Neural cell (in vitro differentiated cells): ENCODE data around the gene ZBTB12. TPM values are rescaled to one million over a fixed set of nuclear protein-coding genes. Genes with fewer than 3 reads are reported as not detected.

Experiments used
- H2AFZ ChIP-seq: fragments of 200-600, 300-800 bp; sonication (generic), shearing (Covaris generic); 2 replicates; pipeline ENCODE4 v1.6.0; 2014; ENCODE audit warnings: low read depth, mild to moderate bottlenecking, antibody characterized with exemption, low read length, moderate library complexity
- H3F3A ChIP-seq: fragments of 200-600 bp; shearing (Covaris generic); 2 replicates; pipeline ENCODE4 v1.6.1; 2016; ENCODE audit warnings: mild to moderate bottlenecking, moderate library complexity, mixed read lengths, antibody characterized with exemption, low read length; ENCODE audit not compliant: insufficient read depth, poor library complexity, severe bottlenecking
- H3K27ac ChIP-seq: fragments of 200-600, 300-800 bp; sonication (generic), shearing (Covaris generic); 2 replicates; pipeline ENCODE4 v1.5.1; 2014; ENCODE audit warnings: mild to moderate bottlenecking, low read length, moderate library complexity
- H3K27me3 ChIP-seq: fragments of 300-800, 200-600 bp; sonication (generic), shearing (Covaris generic); 2 replicates; pipeline ENCODE4 v1.6.0; 2014; ENCODE audit warnings: mild to moderate bottlenecking, low read depth, low read length, moderate library complexity; ENCODE audit not compliant: insufficient read depth
- H3K36me3 ChIP-seq: fragments of 300-800, 200-600 bp; sonication (generic), shearing (Covaris generic); 2 replicates; pipeline ENCODE4 v1.5.1; 2014; ENCODE audit warnings: mild to moderate bottlenecking, antibody characterized with exemption, low read length, moderate library complexity; ENCODE audit not compliant: insufficient read depth
- H3K4me2 ChIP-seq: fragments of 300-800, 200-600 bp; sonication (generic), shearing (Covaris generic); 2 replicates; pipeline ENCODE4 v1.6.0; 2014; ENCODE audit warnings: mild to moderate bottlenecking, low read length
- H3K4me3 ChIP-seq: fragments of 300-800, 200-600 bp; sonication (generic), shearing (Covaris generic); 2 replicates; pipeline ENCODE4 v1.5.1; 2014; ENCODE audit warnings: mild to moderate bottlenecking, low read length, moderate library complexity
- H3K79me2 ChIP-seq: fragments of 200-600 bp; shearing (Covaris generic); replicated peaks from 2 replicates; pipeline ENCODE4 v1.6.0; 2014; ENCODE audit warnings: mild to moderate bottlenecking, low read length, moderate library complexity; ENCODE audit not compliant: insufficient read depth
- H3K9ac ChIP-seq: fragments of 300-800, 200-600 bp; sonication (generic), shearing (Covaris generic); 2 replicates; pipeline ENCODE4 v1.6.1; 2016; ENCODE audit warnings: mild to moderate bottlenecking, low read length, mixed read lengths
- H3K9me2 ChIP-seq: fragments of 200-600 bp; shearing (Covaris generic); 2 replicates; pipeline ENCODE4 v1.6.1; 2016; ENCODE audit warnings: mild to moderate bottlenecking, low read length, mixed read lengths; ENCODE audit not compliant: insufficient read depth
- H3K9me3 ChIP-seq: fragments of 200-600, 300-800 bp; sonication (generic), shearing (Covaris generic); 2 replicates; pipeline ENCODE4 v1.6.1; 2016; ENCODE audit warnings: mild to moderate bottlenecking, mixed run types, low read length, moderate library complexity, mixed read lengths
- H4K20me1 ChIP-seq: fragments of 200-600 bp; shearing (Covaris generic); 2 replicates; pipeline ENCODE4 v1.6.1; 2016; ENCODE audit warnings: mild to moderate bottlenecking, mixed run types; ENCODE audit not compliant: insufficient read depth
- EP300 ChIP-seq: fragments of 450-650 bp; conservative IDR thresholded peaks from 2 replicates; pipeline ENCODE4 v1.6.1; 2014; ENCODE audit warnings: antibody characterized with exemption, mild to moderate bottlenecking, moderate library complexity; ENCODE audit not compliant: poor library complexity, severe bottlenecking
- EZH2 ChIP-seq: fragments of 200-600, 300-800 bp; shearing (Covaris generic), sonication (generic); IDR thresholded peaks from 2 replicates; pipeline ENCODE4 v1.6.1; 2014; ENCODE audit warnings: antibody characterized with exemption, low read length, borderline replicate concordance, mild to moderate bottlenecking; ENCODE audit not compliant: insufficient read depth, poor library complexity, severe bottlenecking
- MXI1 ChIP-seq: fragments of 450-650 bp; conservative IDR thresholded peaks from 2 replicates; pipeline ENCODE4 v1.6.1; 2014; ENCODE audit warnings: antibody characterized with exemption, mild to moderate bottlenecking; ENCODE audit not compliant: poor library complexity, severe bottlenecking
- POLR2AphosphoS5 ChIP-seq: IDR thresholded peaks from 2 replicates; pipeline ENCODE4 v1.6.1; 2012
- RAD21 ChIP-seq: fragments of 450-650 bp; conservative IDR thresholded peaks from 2 replicates; pipeline ENCODE4 v1.6.1; 2014; ENCODE audit warnings: antibody characterized with exemption, mild to moderate bottlenecking, moderate library complexity
- SMC3 ChIP-seq: fragments of 450-650 bp; conservative IDR thresholded peaks from 2 replicates; pipeline ENCODE4 v1.6.1; 2014; ENCODE audit warnings: antibody characterized with exemption, mild to moderate bottlenecking, moderate library complexity; ENCODE audit not compliant: poor library complexity
- TAF1 ChIP-seq: IDR thresholded peaks from 2 replicates; pipeline ENCODE4 v1.6.1; 2012; ENCODE audit warnings: low read depth
- polyA plus RNA-seq: library from polyadenylated mRNA; depleted of rRNA; stranded (reverse); fragments of >200 nt; gene quantifications from 2 replicates; pipeline ENCODE4 v1.2.3, GENCODE V29; 2014
- TF ChIP-seq, protein P1 (sequence below): IDR thresholded peaks from 2 replicates; pipeline ENCODE4 v1.6.1; 2012; ENCODE audit warnings: borderline replicate concordance
- TF ChIP-seq, protein P2 (sequence below): fragments of 450-650 bp; IDR thresholded peaks from 2 replicates; pipeline ENCODE4 v1.5.1; 2014; ENCODE audit warnings: antibody characterized with exemption, mild to moderate bottlenecking, moderate library complexity; ENCODE audit not compliant: poor library complexity, severe bottlenecking

The ZBTB12 gene
- polyA plus RNA-seq, 1 donor from 2014 or later = 21.4 TPM

DNA sequence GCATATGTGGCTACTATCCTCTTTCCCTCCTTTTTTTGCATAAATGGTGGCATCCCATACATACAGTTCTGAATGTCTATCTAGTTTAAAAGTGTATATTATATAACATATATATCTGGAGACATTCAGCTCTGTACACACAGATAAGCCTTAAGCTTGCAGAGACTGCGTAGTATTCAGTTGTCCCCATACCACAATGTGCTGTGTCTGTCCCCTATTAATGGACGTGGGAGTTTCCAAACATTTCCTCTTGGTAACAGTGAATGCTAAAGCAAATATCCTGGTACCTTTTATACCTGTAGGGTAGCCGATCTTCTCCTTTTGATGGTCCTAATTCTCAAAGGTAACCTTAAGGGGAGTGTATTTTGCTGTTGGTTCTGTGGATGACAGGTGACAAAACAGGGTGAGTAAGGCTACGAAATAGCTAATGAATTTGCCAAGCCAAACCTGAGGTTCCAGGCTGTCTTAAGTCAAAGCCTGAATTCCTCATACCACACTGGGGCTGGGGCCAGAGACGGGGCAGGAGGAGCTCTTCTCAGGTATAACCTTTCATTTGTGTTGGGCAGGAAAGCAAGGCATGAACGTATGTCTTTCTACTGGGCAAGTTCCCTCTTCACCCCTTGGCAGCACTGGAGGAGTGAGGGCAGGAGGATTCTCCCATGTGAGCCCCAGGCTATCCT is 17.9 kb upstream of the ZBTB12 start:
- no peaks in the 10 kb centered on the region for H4K20me1 ChIP-seq
- TF ChIP-seq EP300 (no peak), POLR2AphosphoS5 (no peak), RAD21 (no peak), EZH2 (no peak), MXI1 (no peak), SMC3 (no peak), TAF1 (no peak)
- TF ChIP-seq, protein P1, sequence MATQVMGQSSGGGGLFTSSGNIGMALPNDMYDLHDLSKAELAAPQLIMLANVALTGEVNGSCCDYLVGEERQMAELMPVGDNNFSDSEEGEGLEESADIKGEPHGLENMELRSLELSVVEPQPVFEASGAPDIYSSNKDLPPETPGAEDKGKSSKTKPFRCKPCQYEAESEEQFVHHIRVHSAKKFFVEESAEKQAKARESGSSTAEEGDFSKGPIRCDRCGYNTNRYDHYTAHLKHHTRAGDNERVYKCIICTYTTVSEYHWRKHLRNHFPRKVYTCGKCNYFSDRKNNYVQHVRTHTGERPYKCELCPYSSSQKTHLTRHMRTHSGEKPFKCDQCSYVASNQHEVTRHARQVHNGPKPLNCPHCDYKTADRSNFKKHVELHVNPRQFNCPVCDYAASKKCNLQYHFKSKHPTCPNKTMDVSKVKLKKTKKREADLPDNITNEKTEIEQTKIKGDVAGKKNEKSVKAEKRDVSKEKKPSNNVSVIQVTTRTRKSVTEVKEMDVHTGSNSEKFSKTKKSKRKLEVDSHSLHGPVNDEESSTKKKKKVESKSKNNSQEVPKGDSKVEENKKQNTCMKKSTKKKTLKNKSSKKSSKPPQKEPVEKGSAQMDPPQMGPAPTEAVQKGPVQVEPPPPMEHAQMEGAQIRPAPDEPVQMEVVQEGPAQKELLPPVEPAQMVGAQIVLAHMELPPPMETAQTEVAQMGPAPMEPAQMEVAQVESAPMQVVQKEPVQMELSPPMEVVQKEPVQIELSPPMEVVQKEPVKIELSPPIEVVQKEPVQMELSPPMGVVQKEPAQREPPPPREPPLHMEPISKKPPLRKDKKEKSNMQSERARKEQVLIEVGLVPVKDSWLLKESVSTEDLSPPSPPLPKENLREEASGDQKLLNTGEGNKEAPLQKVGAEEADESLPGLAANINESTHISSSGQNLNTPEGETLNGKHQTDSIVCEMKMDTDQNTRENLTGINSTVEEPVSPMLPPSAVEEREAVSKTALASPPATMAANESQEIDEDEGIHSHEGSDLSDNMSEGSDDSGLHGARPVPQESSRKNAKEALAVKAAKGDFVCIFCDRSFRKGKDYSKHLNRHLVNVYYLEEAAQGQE = no peak
- TF ChIP-seq, protein P2, sequence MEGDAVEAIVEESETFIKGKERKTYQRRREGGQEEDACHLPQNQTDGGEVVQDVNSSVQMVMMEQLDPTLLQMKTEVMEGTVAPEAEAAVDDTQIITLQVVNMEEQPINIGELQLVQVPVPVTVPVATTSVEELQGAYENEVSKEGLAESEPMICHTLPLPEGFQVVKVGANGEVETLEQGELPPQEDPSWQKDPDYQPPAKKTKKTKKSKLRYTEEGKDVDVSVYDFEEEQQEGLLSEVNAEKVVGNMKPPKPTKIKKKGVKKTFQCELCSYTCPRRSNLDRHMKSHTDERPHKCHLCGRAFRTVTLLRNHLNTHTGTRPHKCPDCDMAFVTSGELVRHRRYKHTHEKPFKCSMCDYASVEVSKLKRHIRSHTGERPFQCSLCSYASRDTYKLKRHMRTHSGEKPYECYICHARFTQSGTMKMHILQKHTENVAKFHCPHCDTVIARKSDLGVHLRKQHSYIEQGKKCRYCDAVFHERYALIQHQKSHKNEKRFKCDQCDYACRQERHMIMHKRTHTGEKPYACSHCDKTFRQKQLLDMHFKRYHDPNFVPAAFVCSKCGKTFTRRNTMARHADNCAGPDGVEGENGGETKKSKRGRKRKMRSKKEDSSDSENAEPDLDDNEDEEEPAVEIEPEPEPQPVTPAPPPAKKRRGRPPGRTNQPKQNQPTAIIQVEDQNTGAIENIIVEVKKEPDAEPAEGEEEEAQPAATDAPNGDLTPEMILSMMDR = no peak
- H3K4me2 ChIP-seq = no peak overlapping the region
- no peaks in the 10 kb centered on the region for H3K79me2 ChIP-seq
- no peaks in the 10 kb centered on the region for H3K9me3 ChIP-seq
- no peak overlapping the region for H3K9ac ChIP-seq
- no peak overlapping the region for H2AFZ ChIP-seq
- H3K36me3 ChIP-seq = no peaks in the 10 kb centered on the region
- no peaks in the 10 kb centered on the region for H3K9me2 ChIP-seq
- H3K4me3 ChIP-seq = no peak overlapping the region
- no peak overlapping the region for H3K27ac ChIP-seq
- no peaks in the 10 kb centered on the region for H3F3A ChIP-seq
- H3K27me3 ChIP-seq = no peaks in the 10 kb centered on the region

DNA sequence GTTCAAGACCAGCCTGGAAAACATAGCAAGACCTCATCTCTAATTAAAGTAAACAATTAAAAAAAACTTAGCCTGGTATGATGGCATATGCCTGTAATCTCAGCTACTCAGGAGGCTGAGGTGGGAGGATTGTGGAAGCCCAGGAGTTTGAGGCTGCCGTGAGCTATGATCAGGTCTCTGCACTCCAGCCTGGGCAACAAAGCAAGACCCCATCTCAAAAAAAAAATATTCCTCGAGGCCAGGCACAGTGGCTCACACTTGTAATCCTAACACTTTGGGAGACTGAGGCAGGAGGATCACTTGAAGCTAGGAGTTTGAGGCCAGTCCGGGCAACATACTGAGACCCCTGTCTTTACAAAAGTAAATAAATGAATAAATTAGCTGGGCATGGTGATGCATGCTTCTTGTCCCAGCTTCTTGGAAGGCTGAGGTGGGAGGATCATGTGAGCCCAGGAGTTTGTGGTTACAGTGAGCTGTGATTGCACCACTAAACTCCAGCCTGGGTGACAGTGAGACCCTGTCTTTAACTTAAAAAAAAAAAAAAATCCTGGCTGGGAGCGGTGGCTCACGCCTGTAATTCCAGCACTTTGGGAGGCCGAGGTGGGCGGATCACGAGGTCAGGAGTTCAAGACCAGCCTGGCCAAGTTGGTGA is 16.3 kb upstream of the ZBTB12 start:
- H3K36me3 ChIP-seq = no peaks in the 10 kb centered on the region

More for the DNA sequence above, 16.3 kb upstream of the ZBTB12 start:
- Histone ChIP-seq H3K79me2 (no peaks in the 10 kb centered on the region), H3K9me2 (no peaks in the 10 kb centered on the region), H3K4me2 (no peak overlapping the region), H3F3A (no peaks in the 10 kb centered on the region), H2AFZ (no peak overlapping the region), H4K20me1 (no peaks in the 10 kb centered on the region), H3K4me3 (no peak overlapping the region), H3K9me3 (no peaks in the 10 kb centered on the region), H3K9ac (no peak overlapping the region), H3K27me3 (no peaks in the 10 kb centered on the region), H3K27ac (no peak overlapping the region)
- TF ChIP-seq EZH2 (no peak), POLR2AphosphoS5 (no peak), TAF1 (no peak), EP300 (no peak), SMC3 (no peak), RAD21 (no peak)
- TF ChIP-seq, protein P2 = no peak
- TF ChIP-seq, protein P1 = no peak
